HG03095 (cell line): ENCODE results near the gene PPP4R2.
"Not testable (repeated sequence)": the region's sequence is repeated elsewhere in the genome, so short reads cannot be mapped to it uniquely, and the experiment has no call there.

Experiments used
- ATAC-seq: cut with Tn5 transposase; IDR thresholded peaks from one replicate; pipeline ENCODE4 v1.9.1; 2021; ENCODE audit warnings: moderate library complexity; ENCODE audit not compliant: unreplicated experiment

Gene PPP4R2

DNA sequence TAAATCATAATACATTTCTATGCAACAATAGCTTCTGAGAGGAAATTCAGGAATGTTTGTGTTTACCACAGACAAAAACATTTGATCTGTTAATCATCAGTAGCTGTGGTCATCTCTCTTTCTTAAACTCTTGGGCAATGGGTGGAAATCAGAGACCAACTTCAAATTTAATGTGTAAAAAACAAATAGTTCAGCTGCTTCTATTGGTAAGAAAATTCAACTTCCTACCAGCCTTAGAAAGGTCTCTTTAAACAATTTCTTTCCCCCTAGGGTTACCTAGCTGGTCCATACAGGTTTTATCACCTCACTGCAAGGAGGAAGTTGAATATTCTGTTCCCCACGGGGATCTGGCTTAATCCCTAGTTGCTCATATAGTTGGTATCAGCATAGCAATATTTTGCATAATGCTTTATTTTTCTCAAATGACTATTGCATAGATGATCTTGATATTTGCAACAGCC lies 20.3 kb upstream of the PPP4R2 start:
- no peak for ATAC-seq

- ATAC-seq: peak; percentile 56
Measured at GRCh38 chr3:72977060-72977808, 19.4 kb upstream of the PPP4R2 start.

DNA sequence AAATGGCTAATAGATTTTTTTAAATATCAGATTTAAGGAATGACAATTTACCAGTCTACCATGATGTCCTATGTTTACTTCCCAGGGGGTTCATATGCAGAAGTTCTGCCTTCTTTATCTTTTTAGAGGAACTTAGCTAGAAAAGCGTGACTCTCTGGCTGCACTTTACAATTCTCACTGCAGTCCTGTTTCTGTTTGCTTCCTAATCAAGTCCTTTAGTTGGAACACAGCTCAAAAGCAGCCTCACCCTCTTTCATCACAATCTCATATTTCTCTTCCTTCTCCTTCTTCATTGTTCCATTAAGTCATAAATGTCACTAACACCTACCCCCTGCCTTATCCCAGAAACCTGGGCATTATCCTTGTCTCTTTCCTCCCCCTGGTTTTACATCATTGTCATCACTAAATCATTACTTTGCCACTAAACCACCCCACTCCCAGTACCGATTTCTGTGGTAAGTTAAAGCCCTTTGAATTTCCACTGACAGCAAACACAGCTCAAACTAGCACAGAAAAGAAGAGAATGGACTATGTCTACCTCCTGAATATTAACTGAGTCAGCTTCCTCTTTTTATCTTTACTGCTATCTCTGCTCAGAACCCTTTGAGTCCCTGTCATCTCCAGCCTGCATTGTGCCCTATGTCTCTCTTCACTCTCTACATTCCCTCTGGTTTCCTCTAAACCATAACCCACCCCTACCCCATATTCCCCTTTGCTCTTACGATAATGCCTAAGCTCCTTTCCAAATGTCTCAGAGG lies 13.8 kb upstream of the PPP4R2 start:
- ATAC-seq: no peak

GRCh38 chr3:72985576-72985975 lies 11.0 kb upstream of the PPP4R2 start:
- no peak for ATAC-seq

GRCh38 chr3:72990701-72991395 lies 5.8 kb upstream of the PPP4R2 start:
- no peak for ATAC-seq

DNA sequence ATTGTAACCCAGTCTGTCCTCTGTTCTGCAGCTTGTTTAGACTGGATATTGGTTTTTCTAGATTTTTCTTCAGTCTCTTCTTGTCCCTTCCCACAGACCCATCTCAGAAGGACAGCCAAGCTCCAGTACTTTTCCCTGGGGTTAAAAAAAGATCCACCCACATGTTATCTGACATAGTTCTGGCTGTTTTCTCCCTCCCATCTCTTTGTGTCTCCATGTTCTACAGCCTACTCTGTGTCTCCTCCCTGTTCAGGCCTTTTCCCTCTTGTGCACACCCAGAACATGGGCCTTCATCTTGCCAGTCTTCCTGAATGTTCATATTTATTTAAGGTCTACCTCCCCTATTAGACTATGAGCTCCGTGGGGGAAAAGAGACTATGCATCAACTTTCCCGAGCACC lies 5.1 kb upstream of the PPP4R2 start:
- ATAC-seq: no peak

DNA sequence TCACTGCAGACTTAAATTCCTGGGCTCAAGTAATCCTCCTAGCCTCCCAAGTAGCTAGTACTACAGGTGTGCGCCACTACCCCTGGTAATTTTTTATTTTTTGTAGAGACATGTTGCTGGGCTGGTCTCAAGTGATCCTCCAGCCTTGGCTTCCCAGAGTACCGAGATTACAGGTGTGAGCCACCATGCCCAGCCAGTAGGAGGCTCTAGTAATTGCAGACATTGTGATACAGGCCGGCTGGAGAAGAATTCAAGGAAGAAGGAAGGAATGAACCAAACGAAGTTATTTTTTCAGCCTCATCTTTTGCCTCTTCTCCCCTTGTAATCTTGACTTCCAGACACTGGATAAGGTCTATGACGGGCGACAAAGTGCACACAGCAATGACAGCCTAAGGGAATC lies 3.2 kb upstream of the PPP4R2 start:
- ATAC-seq: no peak

DNA sequence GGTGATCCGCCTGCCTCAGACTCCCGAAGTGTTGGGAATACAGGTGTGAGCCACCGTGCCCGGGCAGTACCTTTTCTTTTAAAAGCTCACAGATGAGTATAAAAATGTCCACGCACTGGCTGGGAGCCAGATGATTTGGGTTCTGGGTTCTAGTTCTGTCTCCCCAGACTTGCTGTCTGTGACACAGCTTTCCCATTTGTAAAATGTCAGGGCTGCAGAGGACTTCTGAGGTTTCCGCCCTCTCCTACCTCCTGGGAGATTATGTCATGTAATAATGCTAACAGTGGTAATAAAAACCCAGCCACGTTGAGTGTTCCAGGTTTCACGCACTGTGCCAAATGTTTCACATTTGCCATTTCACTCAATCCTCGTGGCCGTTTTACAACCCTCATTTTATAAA lies 1.3 kb upstream of the PPP4R2 start:
- no peak for ATAC-seq

DNA sequence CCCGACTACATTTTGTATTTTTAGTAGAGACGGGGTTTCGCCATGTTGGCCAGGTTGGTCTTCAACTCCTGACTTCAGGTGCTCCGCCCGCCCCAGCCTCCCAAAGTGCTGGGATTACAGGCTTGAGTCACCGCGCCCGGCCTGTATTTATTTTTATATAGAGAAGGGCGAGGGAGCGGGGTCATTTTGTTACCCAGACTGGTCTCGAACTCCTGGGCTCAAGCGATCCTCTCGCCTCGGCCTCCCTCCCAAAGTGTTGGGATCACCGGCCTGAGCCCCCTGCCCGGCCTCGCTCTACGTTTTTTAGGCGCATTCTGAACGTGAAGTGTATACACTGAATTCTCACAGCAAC lies 514 bp upstream of the PPP4R2 start:
- ATAC-seq: no peak

DNA sequence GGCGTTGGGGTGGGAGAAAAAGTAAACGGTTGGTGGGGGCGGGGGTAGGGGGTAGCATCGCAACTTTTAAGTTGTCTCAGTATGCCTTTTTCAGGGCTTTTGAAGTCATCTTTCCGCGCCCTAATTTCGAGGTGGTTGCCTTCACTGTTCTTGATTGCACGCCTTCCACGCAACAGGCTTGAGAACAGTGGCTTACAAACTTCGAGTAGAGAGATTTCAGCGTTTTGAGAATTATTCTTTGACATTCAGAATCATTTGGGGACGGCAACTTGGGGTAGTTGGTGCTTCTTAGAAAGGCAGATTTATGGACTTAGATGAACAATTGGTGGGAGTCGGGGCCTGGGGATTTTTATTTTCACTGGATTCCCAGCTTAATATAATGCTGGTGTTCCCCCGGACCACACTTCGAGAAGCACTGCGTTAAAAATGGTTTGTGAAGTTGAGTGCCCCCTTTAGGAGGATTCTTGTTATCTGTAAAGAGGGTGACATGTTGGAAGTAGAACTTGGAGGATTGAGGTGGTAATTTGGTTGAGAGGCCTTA lies 880 bp downstream of the PPP4R2 start:
- ATAC-seq: peak; percentile 36

DNA sequence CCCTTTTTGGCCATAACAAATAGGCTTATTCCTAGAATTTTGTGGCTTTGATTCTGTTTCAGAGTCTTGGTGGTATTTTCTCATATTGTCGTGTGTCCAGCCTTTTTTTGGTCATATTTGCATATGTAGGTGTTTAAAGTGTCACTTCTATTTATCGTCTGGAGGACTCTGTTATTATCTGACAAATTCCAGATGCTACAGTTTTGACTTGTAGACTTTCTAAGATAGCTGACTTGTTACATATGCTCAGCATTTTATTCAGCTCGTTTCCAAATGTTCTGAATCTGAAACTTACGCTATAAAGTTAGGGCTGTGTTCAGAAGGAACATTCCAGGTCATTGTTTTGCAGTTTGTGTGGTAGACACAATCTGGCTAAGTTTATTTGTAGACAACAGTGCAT lies 1.9 kb downstream of the PPP4R2 start:
- no peak for ATAC-seq

DNA sequence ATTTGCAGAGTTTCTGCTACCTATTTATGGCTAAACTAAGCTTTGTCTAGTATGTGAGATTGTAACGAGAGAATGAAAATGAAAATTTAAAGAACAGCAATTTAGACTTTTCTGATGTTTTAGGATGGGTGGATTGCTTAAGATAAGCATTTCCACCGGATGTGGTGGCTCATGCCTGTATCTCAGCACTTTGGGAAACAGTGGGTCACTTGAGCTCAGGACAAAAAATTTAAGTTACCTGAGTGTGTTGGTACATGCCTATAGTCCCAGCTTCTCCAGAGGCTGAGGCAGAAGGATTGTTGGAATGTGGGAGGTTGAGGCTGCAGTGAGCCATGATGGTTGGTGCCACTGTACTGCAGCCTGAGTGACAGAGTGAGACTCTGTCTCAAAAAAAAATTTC lies 3.3 kb downstream of the PPP4R2 start:
- no peak for ATAC-seq

GRCh38 chr3:73003050-73003449 lies 6.4 kb downstream of the PPP4R2 start:
- ATAC-seq: not testable (repeated sequence)

DNA sequence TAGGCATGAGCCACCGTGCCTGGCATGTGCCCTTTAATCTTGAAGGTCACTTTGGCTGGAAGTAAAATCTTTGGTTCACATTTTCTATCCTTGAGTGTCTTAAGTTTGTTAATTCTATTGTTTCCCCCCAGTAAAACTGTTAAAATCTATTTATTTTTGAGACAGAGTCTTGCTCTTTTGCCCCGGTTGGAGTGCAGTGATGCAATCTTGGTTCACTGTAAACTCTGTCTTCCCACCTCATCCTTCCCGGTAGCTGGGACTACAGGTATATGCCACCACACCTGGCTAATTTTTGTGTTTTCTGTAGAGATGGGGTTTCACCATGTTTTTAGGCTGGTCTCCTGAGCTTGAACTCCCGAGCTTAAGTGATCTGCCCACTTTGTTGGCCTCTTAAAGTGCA lies 7.7 kb downstream of the PPP4R2 start:
- ATAC-seq: no peak

- ATAC-seq: no peak
Measured at GRCh38 chr3:73007992-73008712, 11.5 kb downstream of the PPP4R2 start.

- no peak for ATAC-seq
Measured at GRCh38 chr3:73009008-73009407, 12.4 kb downstream of the PPP4R2 start.

- no peak for ATAC-seq
Measured at GRCh38 chr3:73009750-73010149, 13.1 kb downstream of the PPP4R2 start.

DNA sequence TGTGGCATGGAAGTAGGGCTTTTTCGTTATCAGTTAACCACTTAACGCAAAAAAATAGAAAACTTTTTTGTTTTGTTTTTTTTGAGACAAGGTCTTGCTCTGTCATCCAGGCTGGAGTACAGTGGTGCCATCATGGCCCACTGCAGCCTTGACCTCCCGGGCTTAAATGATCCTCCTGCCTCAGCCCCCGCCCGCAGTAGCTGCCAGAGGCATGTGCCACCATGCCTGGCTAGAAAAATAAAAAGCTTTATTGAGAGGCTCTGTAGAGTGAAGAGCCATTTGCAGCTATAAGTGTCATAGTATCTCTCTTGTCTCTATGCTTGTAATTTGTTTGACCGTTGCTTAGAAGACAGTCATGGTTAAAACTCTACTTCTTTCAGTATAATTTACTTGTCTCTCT lies 13.5 kb downstream of the PPP4R2 start:
- no peak for ATAC-seq

GRCh38 chr3:73018298-73018697 lies 21.7 kb downstream of the PPP4R2 start:
- no peak for ATAC-seq

GRCh38 chr3:73018790-73019441 lies 22.3 kb downstream of the PPP4R2 start:
- no peak for ATAC-seq
